PFSK-1 (cell line): ENCODE measurements around the gene SEMA3A.

Experiments
- FOXP2 ChIP-seq: optimal IDR thresholded peaks from 2 replicates; pipeline ENCODE3; 2011; ENCODE audit warnings: borderline replicate concordance, control low read depth, inconsistent platforms; ENCODE audit not compliant: insufficient read depth; ENCODE audit errors: extremely low read length, extremely low read depth
- POLR2AphosphoS5 ChIP-seq: IDR thresholded peaks from 2 replicates; pipeline ENCODE4 v1.6.1; 2012; ENCODE audit warnings: low read depth, mild to moderate bottlenecking, control low read depth, low read length, moderate library complexity
- SIN3A ChIP-seq: IDR thresholded peaks from 2 replicates; pipeline ENCODE4 v1.6.1; 2012; ENCODE audit warnings: mild to moderate bottlenecking, low read length, moderate library complexity, borderline replicate concordance; ENCODE audit not compliant: insufficient read depth
- TAF1 ChIP-seq: IDR thresholded peaks from 2 replicates; pipeline ENCODE4 v1.6.1; 2012; ENCODE audit warnings: low read length, control low read depth, borderline replicate concordance; ENCODE audit not compliant: insufficient read depth
- TF ChIP-seq, protein P1 (sequence below), 2 experiments: IDR thresholded peaks; 2 replicates each; pipeline versions ENCODE4 v1.6.1 to v1.8.0; 2011 to 2012; ENCODE audit warnings: low read depth in 2 of 2, low read length in 2 of 2, control low read depth in 1 of 2, inconsistent platforms in 1 of 2, mild to moderate bottlenecking in 1 of 2, moderate library complexity in 1 of 2; ENCODE audit not compliant: insufficient read depth in 1 of 2

SEMA3A gene

DNA sequence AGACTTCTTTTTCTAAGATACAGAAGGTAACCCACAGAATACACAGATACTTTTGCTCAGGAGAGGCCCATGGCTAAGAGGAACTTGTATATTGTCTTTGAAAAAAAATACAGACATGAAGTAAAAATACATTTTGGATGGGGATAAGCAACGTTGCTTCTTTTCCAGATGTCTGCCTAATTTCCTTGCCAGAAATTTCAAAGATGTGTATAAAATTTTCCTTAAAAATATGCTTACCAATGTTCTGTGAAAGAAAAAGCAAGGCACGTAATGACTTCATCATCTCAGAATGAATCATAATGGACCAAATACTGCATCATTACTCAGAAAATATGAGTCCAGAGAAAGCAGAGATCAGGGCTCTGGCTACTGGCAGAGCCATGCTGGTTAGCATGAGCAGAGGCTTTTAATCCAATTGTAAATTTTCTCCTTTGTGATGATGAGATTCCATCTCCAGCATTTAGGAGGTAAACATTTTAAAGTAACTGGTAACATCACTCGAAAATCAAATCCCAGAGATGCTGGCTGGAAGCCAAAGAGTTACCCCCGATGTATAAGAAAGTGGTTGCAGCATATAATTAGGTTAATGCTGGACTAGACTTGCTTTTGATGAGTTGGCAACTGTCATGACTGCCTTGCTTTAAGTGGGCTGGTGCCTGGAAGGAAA, 272.5 kb downstream of the SEMA3A start:
- TF ChIP-seq SIN3A = no peak
- TF ChIP-seq POLR2AphosphoS5 = no peak
- TF ChIP-seq FOXP2 = no peak
- no peak for TF ChIP-seq TAF1
- TF ChIP-seq, protein P1, sequence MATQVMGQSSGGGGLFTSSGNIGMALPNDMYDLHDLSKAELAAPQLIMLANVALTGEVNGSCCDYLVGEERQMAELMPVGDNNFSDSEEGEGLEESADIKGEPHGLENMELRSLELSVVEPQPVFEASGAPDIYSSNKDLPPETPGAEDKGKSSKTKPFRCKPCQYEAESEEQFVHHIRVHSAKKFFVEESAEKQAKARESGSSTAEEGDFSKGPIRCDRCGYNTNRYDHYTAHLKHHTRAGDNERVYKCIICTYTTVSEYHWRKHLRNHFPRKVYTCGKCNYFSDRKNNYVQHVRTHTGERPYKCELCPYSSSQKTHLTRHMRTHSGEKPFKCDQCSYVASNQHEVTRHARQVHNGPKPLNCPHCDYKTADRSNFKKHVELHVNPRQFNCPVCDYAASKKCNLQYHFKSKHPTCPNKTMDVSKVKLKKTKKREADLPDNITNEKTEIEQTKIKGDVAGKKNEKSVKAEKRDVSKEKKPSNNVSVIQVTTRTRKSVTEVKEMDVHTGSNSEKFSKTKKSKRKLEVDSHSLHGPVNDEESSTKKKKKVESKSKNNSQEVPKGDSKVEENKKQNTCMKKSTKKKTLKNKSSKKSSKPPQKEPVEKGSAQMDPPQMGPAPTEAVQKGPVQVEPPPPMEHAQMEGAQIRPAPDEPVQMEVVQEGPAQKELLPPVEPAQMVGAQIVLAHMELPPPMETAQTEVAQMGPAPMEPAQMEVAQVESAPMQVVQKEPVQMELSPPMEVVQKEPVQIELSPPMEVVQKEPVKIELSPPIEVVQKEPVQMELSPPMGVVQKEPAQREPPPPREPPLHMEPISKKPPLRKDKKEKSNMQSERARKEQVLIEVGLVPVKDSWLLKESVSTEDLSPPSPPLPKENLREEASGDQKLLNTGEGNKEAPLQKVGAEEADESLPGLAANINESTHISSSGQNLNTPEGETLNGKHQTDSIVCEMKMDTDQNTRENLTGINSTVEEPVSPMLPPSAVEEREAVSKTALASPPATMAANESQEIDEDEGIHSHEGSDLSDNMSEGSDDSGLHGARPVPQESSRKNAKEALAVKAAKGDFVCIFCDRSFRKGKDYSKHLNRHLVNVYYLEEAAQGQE (IDR thresholded peaks at IDR 0.05; ENCODE audit: insufficient read depth in 1 of 2, low read depth in 2 of 2, low read length in 2 of 2) = no peak

DNA sequence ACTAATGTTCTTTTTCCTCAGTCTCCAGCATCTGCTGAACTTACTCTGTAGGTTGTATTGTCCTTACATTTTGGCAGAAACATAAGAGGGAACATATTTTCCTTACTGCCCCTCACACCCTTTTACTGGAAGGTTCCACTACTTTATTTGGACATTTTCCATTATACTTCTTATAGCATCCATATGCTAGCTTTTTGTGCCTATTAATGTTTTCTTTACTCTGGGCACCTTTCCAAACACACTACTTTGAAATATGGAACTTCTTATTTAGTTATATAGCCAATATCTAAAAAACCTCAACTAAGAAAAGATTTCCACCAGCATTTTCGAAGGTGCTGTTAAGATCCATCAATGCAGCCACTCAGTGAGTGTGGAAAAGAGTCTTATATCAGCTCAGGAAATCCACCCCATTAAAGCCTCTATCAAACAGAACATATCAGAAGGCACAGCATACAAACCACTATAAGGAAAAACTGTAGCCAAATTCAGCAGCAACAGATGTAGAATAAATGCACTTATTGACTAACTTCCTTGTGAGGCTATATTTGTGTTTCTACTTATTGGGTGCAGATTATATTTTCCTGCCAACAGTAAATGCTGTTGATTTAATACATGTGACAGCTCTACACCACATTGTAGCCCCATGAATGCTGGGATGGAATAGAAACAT, 273.2 kb downstream of the SEMA3A start:
- TF ChIP-seq, protein P1 (IDR thresholded peaks at IDR 0.05; ENCODE audit: insufficient read depth in 1 of 2, low read depth in 2 of 2, low read length in 2 of 2) = no peak
- TF ChIP-seq FOXP2 = no peak
- no peak for TF ChIP-seq POLR2AphosphoS5
- TF ChIP-seq TAF1 = no peak
- no peak for TF ChIP-seq SIN3A

DNA sequence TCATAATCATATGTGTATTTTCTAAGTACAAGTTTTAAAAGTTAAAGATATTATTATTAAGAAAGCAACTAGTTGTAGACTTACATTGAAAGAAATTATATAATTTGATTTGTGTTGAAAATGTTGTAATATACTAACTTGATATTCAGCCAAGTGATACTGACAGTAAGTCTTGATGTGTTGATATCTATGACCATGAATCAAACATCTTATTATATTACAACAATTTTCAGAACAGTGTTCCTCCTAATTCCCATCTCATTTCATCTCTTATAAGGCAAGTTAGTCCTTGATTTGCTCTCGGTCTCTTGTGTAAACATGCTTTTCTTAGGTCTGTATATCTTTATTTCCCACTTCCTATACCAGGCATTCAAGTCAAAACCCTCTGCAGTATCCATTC, 276.4 kb downstream of the SEMA3A start:
- TF ChIP-seq FOXP2 = no peak
- no peak for TF ChIP-seq SIN3A
- TF ChIP-seq TAF1 = no peak
- TF ChIP-seq, protein P1 (IDR thresholded peaks at IDR 0.05; ENCODE audit: insufficient read depth in 1 of 2, low read depth in 2 of 2, low read length in 2 of 2) = no peak
- no peak for TF ChIP-seq POLR2AphosphoS5

DNA sequence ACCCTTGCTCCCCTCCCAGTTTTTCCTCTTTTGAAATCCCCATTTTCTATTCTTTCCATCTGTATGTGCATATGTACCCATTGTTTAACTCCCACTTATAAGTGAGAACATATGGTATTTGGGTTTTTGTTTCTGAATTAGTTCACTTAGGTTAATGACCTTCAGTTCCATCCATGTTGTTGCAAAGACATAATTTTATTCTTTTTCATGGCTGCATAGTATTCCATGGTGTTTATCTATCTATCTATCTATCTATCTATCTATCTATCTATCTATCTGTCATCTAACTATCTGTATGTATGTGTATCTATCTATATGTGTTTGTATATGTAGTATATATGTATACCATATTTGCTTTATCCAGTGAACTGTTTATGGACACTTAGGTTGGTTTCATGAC, 281.4 kb downstream of the SEMA3A start:
- TF ChIP-seq POLR2AphosphoS5 = no peak
- TF ChIP-seq SIN3A = no peak
- TF ChIP-seq, protein P1 (IDR thresholded peaks at IDR 0.05; ENCODE audit: insufficient read depth in 1 of 2, low read depth in 2 of 2, low read length in 2 of 2) = no peak
- TF ChIP-seq TAF1 = no peak
- TF ChIP-seq FOXP2 = no peak
